Fibroblast of lung (primary cell): ENCODE data around the gene ATXN1.

Experiments
- CTCF ChIP-seq, 2 donors: IDR thresholded peaks in 1 of 2; conservative IDR thresholded peaks in 1 of 2; 1 replicate in 1 of 2; 2 replicates in 1 of 2; pipeline ENCODE4 v1.5.1; 2011 to 2012; ENCODE audit warnings: low read length in 2 of 2, control low read depth in 1 of 2, inconsistent platforms in 1 of 2, low read depth in 1 of 2, mild to moderate bottlenecking in 1 of 2
- EZH2 ChIP-seq: IDR thresholded peaks from 2 replicates; pipeline ENCODE4 v1.5.1; 2012; ENCODE audit warnings: low read length, control low read depth, mild to moderate bottlenecking; ENCODE audit errors: missing control alignments

DNA sequence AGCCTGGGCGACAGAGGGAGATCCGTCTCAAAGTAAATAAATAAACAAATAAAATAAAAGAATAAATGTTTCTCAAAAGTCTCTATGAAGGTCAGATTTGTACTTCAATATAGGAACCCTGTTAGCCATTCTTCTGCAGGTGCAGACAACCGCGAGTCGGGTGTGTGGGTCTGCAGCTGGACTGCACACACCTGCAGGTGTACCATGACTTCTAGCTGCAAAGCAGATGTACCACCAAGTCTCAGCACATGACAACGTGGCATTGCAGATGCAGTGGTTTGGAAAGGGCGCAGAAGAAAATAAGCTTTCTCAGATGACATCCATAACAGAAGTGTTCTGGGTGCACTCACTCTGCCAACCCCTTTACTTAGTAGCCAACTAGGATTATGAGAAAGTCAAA, 239.7 kb downstream of the ATXN1 start:
- TF ChIP-seq CTCF (conservative IDR thresholded peaks at IDR 0.05 in 1 of 2, IDR thresholded peaks at IDR 0.05 in 1 of 2; ENCODE audit: low read depth in 1 of 2, low read length in 2 of 2) = no peak
- TF ChIP-seq EZH2 = no peak
